H1 (cell line): ENCODE results near the gene FAM184B. TPM values are rescaled to one million over a fixed set of nuclear protein-coding genes. Genes with fewer than 3 reads are reported as not detected.
A peak's percentile ranks its signal among the peaks of the same experiment; 100 is the strongest.

Experiments used
- CTCF ChIA-PET: fragments of 300-600 bp; sonication (Branson Sonifier 250); formaldehyde crosslinking; loops from one replicate; lab custom pipeline; 2021; ENCODE audit not compliant: partially characterized antibody; lab: Charles Lee
- POLR2A ChIA-PET: fragments of 300-600 bp; sonication (Branson Sonifier 250); formaldehyde crosslinking; loops from one replicate; lab custom pipeline; 2021; ENCODE audit warnings: inconsistent platforms; ENCODE audit not compliant: partially characterized antibody; lab: Charles Lee
- DNase-seq, 2 experiments: peaks; one replicate each; pipeline versions ENCODE4 v3.0.0 to v3.0.0-alpha.2; 2010 to 2022; ENCODE audit warnings: low spot score in 2 of 2, low read depth in 1 of 2, mixed read lengths in 1 of 2
- FAIRE-seq: peaks from 2 replicates; lab custom pipeline; 2011; peaks lifted over from hg19 to GRCh38; lab: Jason Lieb, UNC
- H2AFZ ChIP-seq: 2 replicates; pipeline ENCODE4 v1.8.1; 2012; ENCODE audit warnings: low read length, inconsistent platforms
- H2AK5ac ChIP-seq: 2 replicates; pipeline ENCODE4 v1.6.1; 2013; ENCODE audit warnings: low read depth, low read length
- H2BK120ac ChIP-seq: replicated peaks from 2 replicates; pipeline ENCODE3; 2013; ENCODE audit warnings: low read depth, low read length, inconsistent platforms
- H2BK12ac ChIP-seq: 2 replicates; pipeline ENCODE4 v1.6.1; 2013; ENCODE audit warnings: low read depth, low read length
- H2BK15ac ChIP-seq: 2 replicates; pipeline ENCODE4 v1.6.1; 2013; ENCODE audit warnings: low read length
- H2BK20ac ChIP-seq: 2 replicates; pipeline ENCODE4 v1.6.1; 2013; ENCODE audit warnings: low read length
- H2BK5ac ChIP-seq: 2 replicates; pipeline ENCODE4 v1.6.1; 2013; ENCODE audit warnings: low read depth, low read length
- H3K14ac ChIP-seq: 2 replicates; pipeline ENCODE4 v1.6.1; 2013; ENCODE audit warnings: inconsistent platforms; ENCODE audit not compliant: insufficient read length
- H3K18ac ChIP-seq: 2 replicates; pipeline ENCODE4 v1.6.1; 2013; ENCODE audit warnings: low read length; ENCODE audit errors: extremely low read depth
- H3K23ac ChIP-seq: 2 replicates; pipeline ENCODE4 v1.6.1; 2013; ENCODE audit warnings: inconsistent platforms; ENCODE audit not compliant: insufficient read length
- H3K23me2 ChIP-seq: 2 replicates; pipeline ENCODE4 v1.6.1; 2013; ENCODE audit warnings: low read depth, low read length
- H3K27ac ChIP-seq: 2 replicates; pipeline ENCODE4 v1.6.1; 2011; ENCODE audit warnings: low read depth, low read length, inconsistent platforms
- H3K27me3 ChIP-seq, 4 experiments: replicated peaks in 1 of 4; 1 replicate in 1 of 4; 2 replicates in 3 of 4; pipeline versions ENCODE4 v1.6.1 to v1.8.1; 2011 to 2013; ENCODE audit warnings: low read length in 3 of 4, mild to moderate bottlenecking in 3 of 4, inconsistent platforms in 2 of 4, mixed read lengths in 2 of 4, moderate library complexity in 1 of 4; ENCODE audit not compliant: control insufficient read depth in 3 of 4, insufficient read depth in 3 of 4; ENCODE audit errors: extremely low read depth in 1 of 4
- H3K36me3 ChIP-seq, 4 experiments: 2 replicates each; pipeline versions ENCODE4 v1.6.1 to v1.8.1; 2011 to 2013; ENCODE audit warnings: mild to moderate bottlenecking in 4 of 4, low read length in 3 of 4, moderate library complexity in 2 of 4, control low read depth in 1 of 4, inconsistent platforms in 1 of 4; ENCODE audit not compliant: insufficient read depth in 4 of 4, control insufficient read depth in 2 of 4
- H3K4ac ChIP-seq: replicated peaks from 2 replicates; pipeline ENCODE3; 2013; ENCODE audit warnings: low read length, low read depth, mixed read lengths, inconsistent platforms; ENCODE audit not compliant: insufficient read length
- H3K4me1 ChIP-seq, 4 experiments: replicated peaks in 1 of 4; 1 replicate in 1 of 4; 2 replicates in 3 of 4; pipeline versions ENCODE4 v1.6.1 to v1.8.1; 2011 to 2013; ENCODE audit warnings: low read length in 3 of 4, inconsistent platforms in 2 of 4, mixed read lengths in 1 of 4; ENCODE audit not compliant: insufficient read depth in 4 of 4, control insufficient read depth in 3 of 4
- H3K4me2 ChIP-seq, 2 experiments: 2 replicates each; pipeline versions ENCODE4 v1.6.1 to v1.8.1; 2011 to 2013; ENCODE audit warnings: low read depth in 2 of 2, low read length in 2 of 2, control low read depth in 1 of 2, inconsistent platforms in 1 of 2, mild to moderate bottlenecking in 1 of 2; ENCODE audit not compliant: insufficient read depth in 1 of 2
- H3K4me3 ChIP-seq, 4 experiments: fragments of 200-600, 300-600 bp in 1 of 4; sonication (generic), shearing (Covaris generic), sonication (Bioruptor Twin) in 1 of 4; 2 replicates each; pipeline versions ENCODE4 v1.5.1 to v1.8.1; 2011 to 2016; ENCODE audit warnings: low read length in 4 of 4, low read depth in 3 of 4, control low read depth in 2 of 4, inconsistent platforms in 2 of 4, mild to moderate bottlenecking in 2 of 4, mixed read lengths in 1 of 4, moderate library complexity in 1 of 4; ENCODE audit not compliant: insufficient read depth in 2 of 4; ENCODE audit errors: extremely low read depth in 1 of 4
- H3K56ac ChIP-seq: replicated peaks from 2 replicates; pipeline ENCODE3; 2013; ENCODE audit warnings: low read depth, mild to moderate bottlenecking, mixed read lengths, low read length, inconsistent platforms; ENCODE audit not compliant: insufficient read length
- H3K79me1 ChIP-seq: 2 replicates; pipeline ENCODE4 v1.6.1; 2013; ENCODE audit warnings: low read depth, low read length, control low read depth
- H3K79me2 ChIP-seq, 2 experiments: 2 replicates each; pipeline versions ENCODE4 v1.6.1 to v1.8.1; 2012 to 2013; ENCODE audit warnings: low read length in 2 of 2, mild to moderate bottlenecking in 2 of 2, inconsistent platforms in 1 of 2; ENCODE audit not compliant: insufficient read depth in 2 of 2, control insufficient read depth in 1 of 2
- H3K9ac ChIP-seq, 4 experiments: replicated peaks in 1 of 4; 1 replicate in 1 of 4; 2 replicates in 3 of 4; pipeline versions ENCODE4 v1.6.1 to v1.8.1; 2011 to 2013; ENCODE audit warnings: low read depth in 3 of 4, low read length in 3 of 4, control low read depth in 2 of 4, mild to moderate bottlenecking in 2 of 4, moderate library complexity in 2 of 4, inconsistent platforms in 1 of 4; ENCODE audit errors: extremely low read depth in 1 of 4
- H3K9me3 ChIP-seq, 2 experiments: 2 replicates each; pipeline versions ENCODE4 v1.6.1 to v1.8.1; 2012 to 2013; ENCODE audit warnings: mild to moderate bottlenecking in 2 of 2, moderate library complexity in 2 of 2, control low read depth in 1 of 2, inconsistent platforms in 1 of 2, low read depth in 1 of 2, low read length in 1 of 2, mixed read lengths in 1 of 2; ENCODE audit not compliant: insufficient read depth in 2 of 2
- H4K20me1 ChIP-seq, 2 experiments: replicated peaks in 1 of 2; 2 replicates each; pipeline versions ENCODE3 to v1.8.1; 2011 to 2013; ENCODE audit warnings: inconsistent platforms in 2 of 2, low read length in 2 of 2, mild to moderate bottlenecking in 1 of 2; ENCODE audit not compliant: insufficient read depth in 2 of 2, control insufficient read depth in 1 of 2
- H4K5ac ChIP-seq: 2 replicates; pipeline ENCODE4 v1.6.1; 2013; ENCODE audit warnings: low read length, low read depth, mixed read lengths, inconsistent platforms; ENCODE audit not compliant: insufficient read length
- H4K8ac ChIP-seq: 2 replicates; pipeline ENCODE4 v1.8.0; 2013; ENCODE audit warnings: mild to moderate bottlenecking, moderate library complexity, low read length, inconsistent platforms; ENCODE audit not compliant: insufficient read depth; ENCODE audit errors: extremely low read depth
- H4K91ac ChIP-seq: replicated peaks from 2 replicates; pipeline ENCODE3; 2013; ENCODE audit warnings: low read length, mixed read lengths, inconsistent platforms; ENCODE audit not compliant: insufficient read length
- ASH2L ChIP-seq: fragments of 200-600, 300-600 bp; sonication (generic); IDR thresholded peaks from one replicate; pipeline ENCODE4 v1.7.1; 2017; ENCODE audit warnings: low read length
- CHD1 ChIP-seq: IDR thresholded peaks from 2 replicates; pipeline ENCODE4 v1.6.1; 2012; ENCODE audit warnings: low read depth, low read length, improper control_type of control experiment
- CHD2 ChIP-seq: IDR thresholded peaks from 2 replicates; pipeline ENCODE4 v1.6.1; 2012; ENCODE audit warnings: low read length, improper control_type of control experiment
- FOSL1 ChIP-seq: IDR thresholded peaks from 2 replicates; pipeline ENCODE4 v1.6.1; 2011; ENCODE audit warnings: mild to moderate bottlenecking, low read depth, low read length, moderate library complexity; ENCODE audit not compliant: insufficient read depth
- GABPA ChIP-seq: IDR thresholded peaks from 2 replicates; pipeline ENCODE4 v1.6.1; 2011; ENCODE audit warnings: mild to moderate bottlenecking, low read length, moderate library complexity, borderline replicate concordance; ENCODE audit not compliant: insufficient read depth
- PHF8 ChIP-seq: fragments of 200-600 bp; sonication (generic); conservative IDR thresholded peaks from 2 replicates; pipeline ENCODE4 v1.7.1; 2012; ENCODE audit warnings: low read depth, mild to moderate bottlenecking, inconsistent platforms, low read length, moderate library complexity
- RAD21 ChIP-seq, 2 experiments: IDR thresholded peaks in 1 of 2; conservative IDR thresholded peaks in 1 of 2; 2 replicates each; pipeline ENCODE4 v1.6.1; 2011; ENCODE audit warnings: low read depth in 2 of 2, low read length in 2 of 2, improper control_type of control experiment in 1 of 2, inconsistent platforms in 1 of 2, mild to moderate bottlenecking in 1 of 2, moderate library complexity in 1 of 2
- RBBP5 ChIP-seq: IDR thresholded peaks from 2 replicates; pipeline ENCODE4 v1.7.1; 2012; ENCODE audit warnings: low read depth, mild to moderate bottlenecking, inconsistent platforms, low read length, moderate library complexity, borderline replicate concordance
- RFX5 ChIP-seq: IDR thresholded peaks from 2 replicates; pipeline ENCODE4 v1.6.1; 2011; ENCODE audit warnings: low read depth, low read length, improper control_type of control experiment, borderline replicate concordance
- RNF2 ChIP-seq: fragments of 200-900, 300-1000 bp; sonication (generic); IDR thresholded peaks from 2 replicates; pipeline ENCODE4 v1.7.1; 2016; ENCODE audit warnings: borderline replicate concordance, low read depth, mild to moderate bottlenecking, antibody characterized with exemption, low read length; ENCODE audit not compliant: poor library complexity, severe bottlenecking; ENCODE audit errors: missing control alignments
- SIRT6 ChIP-seq: IDR thresholded peaks from one replicate; pipeline ENCODE4 v1.7.1; 2012; ENCODE audit warnings: low read length, inconsistent platforms
- ZNF274 ChIP-seq: IDR thresholded peaks from 2 replicates; pipeline ENCODE4 v1.7.0; 2012; ENCODE audit warnings: low read length, borderline replicate concordance; ENCODE audit errors: extremely low read depth
- WGBS, 2 experiments: shearing (Covaris generic) in 1 of 2; methylation state at CpG; one replicate each; pipeline versions ENCODE4 v1.1.6 to v1.1.7; 2013 to 2015; ENCODE audit warnings: low lambda C conversion rate in 2 of 2, mixed read lengths in 2 of 2, inconsistent platforms in 1 of 2, low coverage in 1 of 2, missing lambda C conversion rate in 1 of 2; ENCODE audit not compliant: insufficient replicate concordance in 2 of 2, insufficient coverage in 1 of 2, insufficient read length in 1 of 2; ENCODE audit errors: extremely low coverage in 1 of 2, missing lambda C conversion rate in 1 of 2; 5-methylcytosine and 5-hydroxymethylcytosine counted together
- polyA plus RNA-seq, 7 experiments: library from polyadenylated mRNA; depleted of rRNA in 3 of 7; stranded (reverse) in 5 of 7; unstranded in 2 of 7; fragments of >200 nt in 5 of 7; fragments of 200-250 nt in 2 of 7; gene quantifications; 1 replicate in 5 of 7; 2 replicates in 1 of 7; 4 replicates in 1 of 7; pipeline versions ENCODE4 v1.2.1 to v1.2.3, GENCODE V29; 2011 to 2013; ENCODE audit warnings: missing spikeins in 2 of 7, mixed read lengths in 2 of 7
- total RNA-seq: library from RNA; stranded (reverse); fragmentation: NEBNext Ultra II Directional; extraction: Animal tissue kit (Norgen Biotek cat#: 25700); gene quantifications from 2 replicates; pipeline ENCODE4 v1.2.1, GENCODE V29; 2021
- TF ChIP-seq, protein P1 (sequence below): IDR thresholded peaks from 2 replicates; pipeline ENCODE4 v1.6.1; 2012; ENCODE audit warnings: inconsistent platforms

The FAM184B gene
- total and polyA plus RNA-seq, 2 of the 8 experiments (the other 6 are each of a cell fraction or from before 2014, with no cell fraction given): 0.05 to 0.39 TPM

DNA sequence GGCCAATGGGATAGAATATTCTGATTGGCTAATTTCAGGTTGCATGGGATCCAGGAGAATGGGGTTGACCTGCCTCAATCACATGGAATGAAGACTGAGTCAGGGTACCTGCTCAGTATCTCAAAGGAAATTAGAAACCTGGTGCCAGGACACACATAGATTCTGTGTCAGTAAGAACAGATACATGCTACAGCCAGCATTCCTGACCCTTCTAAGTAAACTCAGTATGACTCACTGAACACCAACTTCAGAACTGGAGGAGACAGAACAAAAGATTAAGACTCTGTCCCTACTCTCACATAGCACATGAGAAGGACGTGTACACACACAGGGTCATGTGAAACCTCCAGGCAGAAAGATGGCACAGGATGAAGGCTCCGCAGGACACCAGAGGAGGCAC lies 54.5 kb downstream of the FAM184B start:
- Histone ChIP-seq H4K5ac (no peak overlapping the region), H3K27ac (no peak overlapping the region), H3K27me3 (no peaks in the 10 kb centered on the region), H3K9ac (no peak overlapping the region), H3K4ac (no peak overlapping the region), H2BK120ac (no peak overlapping the region), H3K23ac (no peak overlapping the region), H4K20me1 (no peaks in the 10 kb centered on the region), H3K18ac (no peak overlapping the region), H3K56ac (no peak overlapping the region), H3K14ac (no peak overlapping the region), H2AK5ac (no peak overlapping the region), H3K36me3 (no peaks in the 10 kb centered on the region), H2BK12ac (no peak overlapping the region), H3K79me1 (no peaks in the 10 kb centered on the region), H2BK20ac (no peak overlapping the region), H4K91ac (no peak overlapping the region), H2BK5ac (no peak overlapping the region), H3K4me3 (no peak overlapping the region), H3K79me2 (no peaks in the 10 kb centered on the region), H3K4me1 (peaks cover 0 to 3% (median 1%) of the 10 kb centered on the region in 4 experiments; a peak in 1 of 7 replicates), H3K9me3 (peaks cover 8 to 15% of the 10 kb centered on the region in 2 experiments), H2AFZ (no peak overlapping the region), H2BK15ac (no peak overlapping the region), H3K23me2 (no peaks in the 10 kb centered on the region), H4K8ac (no peak overlapping the region), H3K4me2 (no peak overlapping the region)
- POLR2A ChIA-PET: no interaction called here
- DNase-seq (peak in 1 of 2 experiments; percentile 14), FAIRE-seq (no peak)
- CTCF ChIA-PET: interaction anchor here (0.6 kb wide), 1 partner anchor 254 kb away, joined by 3 read pairs; no protein-coding TSS in a partner anchor
- WGBS, 2 experiments: 91% methylated on average over 2 of the region's 2 CpGs; no CpG with 5 or more reads in 1 of the 2 experiments
- TF ChIP-seq, protein P1, sequence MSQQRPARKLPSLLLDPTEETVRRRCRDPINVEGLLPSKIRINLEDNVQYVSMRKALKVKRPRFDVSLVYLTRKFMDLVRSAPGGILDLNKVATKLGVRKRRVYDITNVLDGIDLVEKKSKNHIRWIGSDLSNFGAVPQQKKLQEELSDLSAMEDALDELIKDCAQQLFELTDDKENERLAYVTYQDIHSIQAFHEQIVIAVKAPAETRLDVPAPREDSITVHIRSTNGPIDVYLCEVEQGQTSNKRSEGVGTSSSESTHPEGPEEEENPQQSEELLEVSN: no peak
- no peak for TF ChIP-seq RAD21 (IDR thresholded peaks at IDR 0.05 in 1 of 2, conservative IDR thresholded peaks at IDR 0.05 in 1 of 2; ENCODE audit: low read depth in 2 of 2, low read length in 2 of 2)
- TF ChIP-seq CHD1: no peak
- no peak for TF ChIP-seq ZNF274
- TF ChIP-seq RBBP5: no peak
- TF ChIP-seq PHF8: no peak
- TF ChIP-seq RNF2: no peak
- no peak for TF ChIP-seq FOSL1
- no peak for TF ChIP-seq RFX5
- no peak for TF ChIP-seq CHD2
- no peak for TF ChIP-seq GABPA
- no peak for TF ChIP-seq SIRT6
- no peak for TF ChIP-seq ASH2L
